ENCODE measurements around the gene ARHGEF19.
A peak's percentile ranks its signal among the peaks of the same experiment; 100 is the strongest.
"Not testable (repeated sequence)": the region's sequence is repeated elsewhere in the genome, so short reads cannot be mapped to it uniquely, and the experiment has no call there.

Gene ARHGEF19

DNA sequence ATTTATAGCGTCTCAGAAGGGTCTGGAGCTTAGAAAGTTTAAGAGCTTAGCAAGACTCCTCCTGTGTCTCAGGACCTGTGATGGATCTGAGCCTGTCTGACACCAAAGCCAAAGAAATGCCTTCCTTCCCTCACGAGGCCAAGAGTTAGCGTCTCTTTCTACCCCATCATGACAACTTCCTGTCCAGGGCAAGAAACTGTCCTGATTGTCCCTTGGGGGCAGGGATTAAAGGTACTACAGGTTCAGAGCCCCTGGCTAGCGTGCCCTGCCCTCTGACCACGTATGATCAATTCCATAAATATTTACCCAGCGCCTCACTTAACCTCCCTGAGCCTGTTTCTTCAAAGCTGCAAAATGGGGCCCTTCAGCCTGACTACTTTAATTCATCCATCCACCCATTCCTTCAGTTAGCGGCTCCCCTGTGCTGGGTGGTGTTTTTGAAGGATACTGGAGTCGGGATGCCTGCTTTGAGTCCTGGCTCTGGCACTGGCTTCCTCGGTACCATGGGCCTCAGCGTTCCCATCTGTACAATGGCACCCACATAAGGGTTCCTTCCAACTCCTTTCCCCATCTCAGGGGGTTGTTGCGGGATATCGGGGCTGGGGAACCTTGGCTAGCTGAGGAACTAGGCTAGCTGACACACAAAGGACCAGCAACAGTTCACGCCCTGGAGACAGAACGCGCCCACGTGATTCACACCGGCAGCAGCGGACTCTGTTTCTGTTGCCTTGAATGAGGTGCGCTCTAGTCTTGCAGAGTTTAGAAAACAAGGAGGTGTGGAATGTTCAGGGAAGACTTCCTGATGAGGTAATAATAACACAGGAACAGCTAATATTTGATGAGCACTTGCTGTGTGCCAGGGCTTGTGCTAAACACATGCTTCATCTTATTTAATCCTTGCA is 33.6 kb downstream of the ARHGEF19 start:
- DNase-seq = no peak

GRCh38 chr1:16177306-16177705 is 35.1 kb downstream of the ARHGEF19 start:
- no peak for DNase-seq

DNA sequence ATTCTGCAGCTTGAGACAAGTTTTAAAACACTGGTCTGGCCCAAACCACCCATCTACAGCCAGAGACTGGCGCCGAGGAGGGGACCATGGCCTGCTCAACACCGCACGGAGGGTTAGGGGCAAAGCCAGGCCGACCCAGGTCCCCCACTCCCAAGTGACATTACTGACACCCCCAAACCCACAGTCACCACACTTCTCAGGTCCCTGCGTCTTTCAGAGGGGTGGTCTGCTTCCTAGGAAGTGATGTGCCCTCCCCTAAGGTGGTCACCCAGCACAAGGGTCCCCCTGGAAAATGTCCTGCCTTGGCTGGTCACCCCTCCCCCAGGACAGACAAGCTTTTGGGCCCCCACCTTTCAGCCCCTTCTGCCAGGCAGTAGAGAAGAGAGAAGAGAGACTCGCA is 35.8 kb downstream of the ARHGEF19 start:
- no peak for DNase-seq

DNA sequence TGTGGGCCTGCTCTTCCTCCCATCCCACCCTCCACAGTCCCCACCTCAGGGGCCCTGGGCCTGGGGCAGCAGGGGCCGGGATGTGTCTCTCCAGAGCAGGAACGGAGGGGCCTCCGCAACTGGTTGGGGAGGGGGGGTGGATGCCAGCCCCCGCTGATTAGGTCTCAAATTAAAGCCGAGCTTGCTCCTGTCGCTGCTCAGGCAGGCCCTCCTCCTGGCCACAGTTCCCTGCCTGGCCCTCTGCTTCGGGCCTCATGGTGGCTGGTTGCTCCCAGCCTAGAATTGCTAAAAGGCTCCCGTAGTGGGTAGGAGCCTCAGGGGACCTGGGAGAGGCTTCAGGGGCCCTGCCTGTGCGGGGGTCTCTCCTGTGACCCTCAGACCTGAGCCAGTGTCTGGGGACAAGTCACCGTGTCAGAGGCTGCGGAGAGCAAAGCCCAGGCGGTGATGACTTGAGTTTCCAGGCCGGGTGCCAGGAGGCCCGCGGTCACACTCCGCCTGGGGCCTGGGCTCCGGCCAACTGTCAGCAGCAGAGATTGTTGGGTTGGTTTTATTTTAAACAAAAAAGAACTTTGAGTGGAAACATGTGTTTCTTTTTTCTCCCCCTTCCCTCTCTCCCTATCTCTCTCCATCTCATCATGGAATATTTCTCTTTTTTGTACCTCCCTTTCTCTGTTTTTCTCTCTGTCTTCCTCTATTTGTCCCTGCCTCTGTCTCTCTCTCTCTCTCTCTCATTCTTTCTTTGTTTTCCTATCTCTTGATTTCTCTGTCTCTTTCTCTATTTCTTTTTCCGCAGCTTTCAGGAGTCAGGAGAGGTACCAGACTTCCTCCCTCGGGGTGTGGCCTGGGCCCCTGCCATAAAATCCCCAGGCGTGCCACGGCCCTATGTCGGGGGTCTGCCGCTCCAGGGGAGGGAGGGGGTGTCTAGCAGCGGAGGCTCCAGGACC is 36.6 kb downstream of the ARHGEF19 start:
- DNase-seq = no peak

GRCh38 chr1:16174886-16175598 is 37.4 kb downstream of the ARHGEF19 start:
- no peak for DNase-seq

- DNase-seq = no peak
These were observed 38.1 kb downstream of the ARHGEF19 start for GRCh38 chr1:16174261-16174868.

DNA sequence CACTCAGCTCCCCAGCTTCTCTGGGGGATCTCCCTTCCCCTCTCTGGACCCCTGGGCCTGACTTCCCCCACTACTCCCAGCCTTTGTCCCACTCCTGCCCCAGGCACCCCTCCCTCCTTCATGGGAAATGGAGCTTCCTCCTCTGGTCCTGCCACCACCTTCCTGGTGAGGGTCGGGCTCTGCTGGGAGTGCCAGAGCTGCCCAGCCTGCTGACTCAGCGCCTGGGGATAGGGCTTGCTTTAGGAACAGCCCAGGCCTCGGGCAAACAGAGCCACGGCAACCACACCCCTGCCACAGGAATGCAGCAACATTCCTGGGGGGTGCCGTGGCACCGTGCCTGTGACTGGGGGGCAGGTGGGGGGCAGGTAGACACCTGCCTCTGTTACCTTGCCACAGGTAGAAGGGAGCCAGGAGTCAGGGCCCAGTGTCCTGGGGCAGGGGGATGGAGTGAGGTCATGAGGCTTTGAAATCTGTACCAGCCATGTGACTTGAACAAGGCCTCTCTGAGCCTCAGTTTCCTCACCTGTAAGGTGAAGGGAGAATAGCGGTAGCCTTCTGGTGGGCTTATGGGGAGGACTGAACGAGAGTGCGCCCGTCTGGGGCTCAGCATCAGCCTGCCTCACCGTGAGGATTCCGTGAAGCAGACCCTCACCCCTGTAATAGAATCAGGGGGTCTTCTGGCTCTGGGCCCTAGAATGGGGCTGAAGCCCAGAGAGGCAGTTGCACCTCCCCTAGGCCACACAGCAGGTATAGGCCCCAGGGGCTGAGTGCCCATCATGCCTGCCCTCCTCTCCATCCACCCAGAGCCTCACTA is 38.8 kb downstream of the ARHGEF19 start:
- DNase-seq = no peak

DNA sequence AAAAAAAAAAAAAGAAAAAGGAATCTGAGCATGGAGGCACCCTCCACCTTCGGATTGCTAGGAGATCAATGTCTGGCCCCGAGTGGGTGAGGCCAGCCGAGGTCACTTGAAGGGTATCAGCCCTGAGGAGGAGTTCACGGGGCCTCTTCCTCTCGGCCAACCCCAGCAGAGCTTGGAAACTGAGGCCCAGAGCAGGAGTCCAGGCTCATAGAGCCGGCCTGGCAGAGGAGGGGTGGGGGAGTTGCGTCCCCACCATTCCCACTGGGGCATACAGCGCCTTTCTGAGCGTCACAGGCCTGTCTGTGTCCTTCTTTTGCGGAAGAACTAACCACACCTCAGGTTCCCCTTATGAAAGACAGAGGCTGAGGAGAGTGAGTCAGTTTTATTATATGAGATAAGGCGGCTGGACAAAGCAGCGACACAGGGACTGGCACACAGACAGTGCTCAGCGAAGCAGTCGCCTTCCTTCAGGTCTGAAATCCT is 39.4 kb downstream of the ARHGEF19 start:
- no peak for DNase-seq

GRCh38 chr1:16172218-16172830 is 40.1 kb downstream of the ARHGEF19 start:
- DNase-seq = no peak

- no peak for DNase-seq
These were observed 40.9 kb downstream of the ARHGEF19 start for GRCh38 chr1:16171314-16172151.

DNA sequence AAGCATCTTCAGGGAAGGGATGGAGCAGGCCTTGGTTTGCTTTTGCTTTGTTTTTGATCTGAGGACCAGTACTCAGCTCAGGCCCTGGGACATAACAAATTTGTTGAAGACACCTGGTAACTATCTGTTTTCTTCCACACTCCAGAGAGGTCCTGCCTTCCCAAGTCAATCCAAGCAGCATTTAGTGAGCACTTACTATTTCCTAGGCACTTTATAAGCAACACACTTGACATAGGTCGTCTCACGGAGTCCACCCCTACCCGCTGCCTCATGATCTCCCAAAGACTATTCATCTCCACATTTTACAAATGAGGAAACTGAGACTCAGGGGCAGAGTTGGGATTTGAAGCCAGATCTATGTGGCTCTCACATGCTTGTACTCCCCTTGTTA is 42.2 kb downstream of the ARHGEF19 start:
- DNase-seq = no peak

GRCh38 chr1:16168622-16169360 is 43.7 kb downstream of the ARHGEF19 start:
- no peak for DNase-seq

- DNase-seq = not testable (repeated sequence)
These were observed 44.3 kb downstream of the ARHGEF19 start for GRCh38 chr1:16168144-16168495.

DNA sequence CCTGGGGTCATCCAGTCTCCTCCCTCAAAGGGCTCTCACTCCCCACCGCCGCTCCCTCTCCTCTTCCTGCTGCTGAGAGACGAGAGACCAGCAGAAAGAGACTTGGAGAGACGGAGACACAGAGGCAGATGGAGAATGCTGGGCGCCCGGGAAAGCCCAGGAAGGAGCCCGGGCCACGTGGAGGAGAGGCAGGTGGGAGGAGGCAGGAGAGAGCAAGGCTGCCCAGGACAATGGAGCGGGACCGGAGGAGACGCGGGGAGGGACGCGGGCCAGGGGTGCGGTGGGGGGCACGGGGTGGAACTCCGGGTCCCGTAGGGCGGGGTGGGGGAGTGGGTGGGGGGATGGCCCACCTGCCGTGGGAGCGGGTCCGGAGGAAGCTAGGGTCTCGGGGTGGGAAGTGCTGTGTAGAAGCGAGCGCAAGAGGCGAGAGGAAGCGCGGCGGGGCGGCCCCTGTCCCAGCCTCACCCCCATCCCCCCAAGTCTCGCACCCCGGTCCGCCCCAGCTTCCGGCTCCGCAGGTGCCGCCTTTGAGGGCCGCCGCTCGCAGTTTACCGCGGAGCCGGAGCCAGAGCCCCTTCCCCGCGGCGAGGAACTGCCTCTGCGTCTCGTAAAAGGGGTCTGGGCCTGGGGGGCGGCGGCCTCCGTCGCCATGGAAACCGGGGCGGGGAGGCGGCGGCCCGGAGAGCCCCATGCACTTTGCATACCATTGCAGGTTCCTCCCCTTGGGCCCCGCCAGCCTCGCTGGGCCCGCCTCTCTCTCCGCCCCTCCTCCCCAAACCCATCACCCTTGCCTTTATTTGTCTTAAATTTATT is 44.9 kb downstream of the ARHGEF19 start:
- peak; percentile 55 to 67 for DNase-seq

DNA sequence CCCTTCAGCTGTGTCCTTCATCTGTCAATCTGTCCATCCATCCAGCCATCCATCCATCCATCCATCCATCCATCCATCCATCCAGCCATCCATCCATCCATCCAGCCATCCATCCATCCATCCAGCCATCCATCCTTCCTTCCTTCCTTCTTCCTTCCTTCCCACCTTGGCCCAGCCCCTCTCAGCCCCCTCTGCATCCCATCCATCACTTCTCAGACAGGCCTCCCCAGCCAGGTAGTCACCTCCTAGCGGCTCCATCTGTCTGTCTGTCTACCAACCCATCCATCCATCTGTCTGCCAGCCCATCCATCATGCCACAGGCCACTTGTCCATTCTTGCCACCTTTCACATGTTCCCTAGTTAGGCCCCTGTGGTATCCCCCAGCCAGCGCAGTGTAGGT is 46.3 kb downstream of the ARHGEF19 start:
- DNase-seq = no peak

GRCh38 chr1:16165548-16165947 is 46.9 kb downstream of the ARHGEF19 start:
- no peak for DNase-seq

DNA sequence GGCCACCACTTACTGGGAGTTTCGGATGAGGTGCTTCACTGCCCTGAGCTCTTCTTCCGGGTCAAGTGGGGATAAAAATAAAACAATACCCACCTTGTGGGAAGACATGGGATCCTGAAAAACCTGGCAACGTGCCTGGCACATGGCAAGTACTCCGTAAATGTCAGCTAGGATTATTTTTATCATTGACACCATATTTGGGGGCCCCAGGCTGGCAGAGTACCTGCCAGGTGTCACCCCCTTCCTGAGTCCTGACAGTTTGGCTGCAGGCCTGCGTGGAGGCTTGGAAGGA is 47.4 kb downstream of the ARHGEF19 start:
- no peak for DNase-seq

DNA sequence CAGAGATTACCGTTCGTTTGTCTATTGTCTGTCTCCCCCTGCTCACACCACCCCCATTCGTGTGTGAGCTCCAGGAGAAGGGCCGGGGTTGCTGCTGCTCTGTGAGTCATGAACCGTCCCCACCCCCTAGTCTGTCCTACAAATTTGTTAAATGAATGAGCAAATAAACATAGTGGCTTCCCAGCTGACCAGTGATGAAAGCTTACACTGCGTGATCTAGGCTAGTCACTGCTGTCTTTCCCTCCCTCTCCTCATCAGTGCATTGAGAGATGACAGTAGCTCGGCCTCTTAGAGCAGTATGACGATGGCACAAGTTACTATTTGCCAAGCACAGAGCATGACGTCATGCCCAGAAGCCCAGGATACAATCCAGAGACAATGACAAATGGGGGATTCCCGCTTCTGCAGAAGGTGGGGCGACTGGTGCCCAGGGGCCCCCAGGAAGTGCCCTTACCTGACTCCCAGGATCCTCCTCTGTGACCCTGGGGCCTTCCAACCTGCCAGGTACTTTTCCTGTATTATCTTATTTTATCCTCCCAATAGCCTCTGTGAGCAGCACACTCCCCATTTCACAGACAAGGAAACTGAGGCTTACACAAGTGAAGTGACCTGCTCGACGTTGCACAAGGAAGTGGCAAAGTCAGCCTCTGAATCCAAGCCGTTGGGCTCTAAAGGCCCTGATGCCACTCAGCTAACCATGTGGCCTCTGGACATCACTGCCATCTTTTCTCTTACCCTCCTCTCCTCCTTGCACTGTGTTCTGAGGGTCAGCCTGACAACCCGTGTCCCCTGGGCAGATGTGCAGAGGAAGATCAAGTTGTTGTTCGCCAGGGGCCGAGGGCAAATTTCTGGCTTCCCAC is 48.0 kb downstream of the ARHGEF19 start:
- no peak for DNase-seq
